K562 (cell line): ENCODE data around the gene NLRP12. TPM values are rescaled to one million over a fixed set of nuclear protein-coding genes. Genes with fewer than 3 reads are reported as not detected.
A peak's percentile ranks its signal among the peaks of the same experiment; 100 is the strongest.

Experiments used
- ATAC-seq: fragments of 200-7000 bp; cut with Tn5 transposase; 3 replicates; pipeline ENCODE4 v1.9.1; 2020; ENCODE audit warnings: moderate library complexity
- BruUV-seq: library from RNA; stranded (reverse); fragments of 400-500 nt; replicated peaks from 2 replicates; lab custom pipeline; 2021; lab: Mats Ljungman, UMichigan
- CTCF ChIA-PET: fragments of 300-600 bp; formaldehyde crosslinking; extraction: SDS; loops from one replicate; lab custom pipeline; 2021; ENCODE audit warnings: low intra/inter-chr PET ratio; lab: Yijun Ruan, JAX
- POLR2A ChIA-PET: fragments of 300-600, 350-650 bp; sonication (Branson Sonifier 250); formaldehyde crosslinking; extraction: SDS; loops from one replicate; lab custom pipeline; 2021; ENCODE audit warnings: antibody characterized with exemption, inconsistent platforms; lab: Yijun Ruan, JAX
- DNase-seq, 4 experiments: peaks; one replicate each; pipeline versions ENCODE4 v3.0.0 to v3.0.0-alpha.2; 2011 to 2018; ENCODE audit warnings: low spot score in 3 of 4, mixed read lengths in 3 of 4; ENCODE audit errors: extremely low read depth in 1 of 4
- FAIRE-seq: peaks from 2 replicates; lab custom pipeline; 2011; peaks lifted over from hg19 to GRCh38; lab: Jason Lieb, UNC
- H2AFZ ChIP-seq: 2 replicates; pipeline ENCODE4 v1.6.0; 2011; ENCODE audit warnings: low read depth, low read length, control low read depth, inconsistent platforms
- H3K27ac ChIP-seq: fragments of 200-600 bp; 3 replicates; pipeline ENCODE4 v1.8.0; 2011; ENCODE audit warnings: low read depth, mild to moderate bottlenecking, control low read depth, inconsistent platforms, low read length, moderate library complexity, mixed read lengths; ENCODE audit errors: extremely low read depth
- H3K27me3 ChIP-seq, 2 experiments: fragments of 300-600 bp in 1 of 2; 2 replicates in 1 of 2; 3 replicates in 1 of 2; pipeline versions ENCODE4 v1.6.0 to v1.8.0; 2011; ENCODE audit warnings: inconsistent platforms in 2 of 2, low read length in 2 of 2, mild to moderate bottlenecking in 1 of 2, mixed read lengths in 1 of 2, moderate library complexity in 1 of 2; ENCODE audit not compliant: control insufficient read depth in 2 of 2, insufficient read depth in 2 of 2
- H3K36me3 ChIP-seq: fragments of 300-600 bp; 3 replicates; pipeline ENCODE4 v1.8.0; 2011; ENCODE audit warnings: mild to moderate bottlenecking, low read length, inconsistent platforms; ENCODE audit not compliant: control insufficient read depth, insufficient read depth
- H3K4me1 ChIP-seq, 2 experiments: fragments of 200-600 bp in 1 of 2; replicated peaks in 1 of 2; 2 replicates in 1 of 2; 3 replicates in 1 of 2; pipeline versions ENCODE4 v1.5.1 to v1.8.0; 2011; ENCODE audit warnings: inconsistent platforms in 2 of 2, low read length in 2 of 2, mild to moderate bottlenecking in 1 of 2, mixed read lengths in 1 of 2, moderate library complexity in 1 of 2; ENCODE audit not compliant: control insufficient read depth in 2 of 2, insufficient read depth in 2 of 2
- H3K4me2 ChIP-seq: 2 replicates; pipeline ENCODE4 v1.6.1; 2011; ENCODE audit warnings: low read length, control low read depth, inconsistent platforms, mixed read lengths; ENCODE audit not compliant: insufficient read depth
- H3K4me3 ChIP-seq: fragments of 200-600 bp; sonication (generic), shearing (Covaris generic); 2 replicates; pipeline ENCODE4 v1.5.1; 2016; ENCODE audit warnings: control low read depth, inconsistent platforms
- H3K79me2 ChIP-seq: fragments of 200-600 bp; 3 replicates; pipeline ENCODE4 v1.8.0; 2011; ENCODE audit warnings: low read length, inconsistent platforms; ENCODE audit not compliant: control insufficient read depth, insufficient read depth
- H3K9ac ChIP-seq, 2 experiments: 2 replicates each; pipeline versions ENCODE4 v1.6.0 to v1.6.1; 2011; ENCODE audit warnings: low read depth in 2 of 2, low read length in 2 of 2, control low read depth in 1 of 2, inconsistent platforms in 1 of 2, mild to moderate bottlenecking in 1 of 2, mixed read lengths in 1 of 2; ENCODE audit not compliant: insufficient read depth in 1 of 2
- H3K9me1 ChIP-seq: one replicate; pipeline ENCODE4 v1.6.0; 2011; ENCODE audit warnings: inconsistent platforms, mild to moderate bottlenecking, low read length, moderate library complexity; ENCODE audit not compliant: control insufficient read depth, insufficient read depth
- H3K9me3 ChIP-seq: replicated peaks from 2 replicates; pipeline ENCODE4 v1.5.1; 2011; ENCODE audit warnings: low read depth, low read length, inconsistent platforms; ENCODE audit not compliant: control insufficient read depth, insufficient read depth
- H4K20me1 ChIP-seq: replicated peaks from 2 replicates; pipeline ENCODE4 v1.6.1; 2011; ENCODE audit warnings: low read length, inconsistent platforms, mixed read lengths; ENCODE audit not compliant: control insufficient read depth, insufficient read depth
- ELF2 ChIP-seq: fragments of 250-450 bp; sonication (Bioruptor Pico); IDR thresholded peaks from 2 replicates; pipeline ENCODE4 v1.5.0; 2021; ENCODE audit warnings: mild to moderate bottlenecking
- HEY1 ChIP-seq: fragments of 250-450 bp; sonication (Bioruptor Pico); IDR thresholded peaks from 2 replicates; pipeline ENCODE4 v1.5.0; 2020; ENCODE audit warnings: mild to moderate bottlenecking, moderate library complexity, borderline replicate concordance
- NFIX ChIP-seq: fragments of 250-450 bp; sonication (Bioruptor Pico); IDR thresholded peaks from 2 replicates; pipeline ENCODE4 v1.4.0; 2020; ENCODE audit warnings: low read depth, mild to moderate bottlenecking, moderate library complexity
- SRF ChIP-seq, 2 experiments: fragments of 250-450, 450-650 bp in 1 of 2; sonication (Bioruptor Pico) in 1 of 2; sonication (generic) in 1 of 2; formaldehyde crosslinking; IDR thresholded peaks; 2 replicates each; pipeline versions ENCODE4 v1.5.0 to v1.5.1; 2020 to 2022; ENCODE audit warnings: mild to moderate bottlenecking in 1 of 2, missing genetic modification reagents in 1 of 2
- ZFP36 ChIP-seq: fragments of 150-350 bp; IDR thresholded peaks from 2 replicates; pipeline ENCODE4 v1.6.1; 2018; ENCODE audit warnings: low read length, low read depth; ENCODE audit not compliant: partially characterized antibody
- ZNF23 ChIP-seq: fragments of 250-450 bp; sonication (Bioruptor Pico); IDR thresholded peaks from 2 replicates; pipeline ENCODE4 v1.4.0; 2020; ENCODE audit warnings: mild to moderate bottlenecking
- ZNF311 ChIP-seq: fragments of 250-450 bp; sonication (Bioruptor Pico); IDR thresholded peaks from 2 replicates; pipeline ENCODE4 v1.4.0; 2020; ENCODE audit warnings: mild to moderate bottlenecking, moderate library complexity
- ZNF507 ChIP-seq: conservative IDR thresholded peaks from 2 replicates; pipeline ENCODE4 v1.6.1; 2017; ENCODE audit warnings: missing genetic modification characterization, missing compliant biosample characterization
- WGBS: fragments of 100-300 bp; shearing (Covaris generic); methylation state at CpG from one replicate; pipeline ENCODE4 v1.1.6; 2016; ENCODE audit warnings: low coverage, mixed read lengths; ENCODE audit not compliant: insufficient coverage; ENCODE audit errors: missing lambda C conversion rate; 5-methylcytosine and 5-hydroxymethylcytosine counted together
- in situ Hi-C: fragments of 300-500 bp; cut with MboI; formaldehyde crosslinking; loops from 4 replicates; pipeline ENCODE4 v1.15.0; 2018; ENCODE audit warnings: inconsistent platforms, mixed read lengths
- intact Hi-C: fragments of 100-400 bp; cut with micrococcal nuclease; formaldehyde crosslinking; loops from 2 replicates; pipeline ENCODE4 v1.14.2; 2022
- polyA plus RNA-seq, 8 experiments: library from polyadenylated mRNA; depleted of rRNA in 4 of 8; stranded (reverse) in 5 of 8; unstranded in 3 of 8; fragments of >200 nt; fragmentation: Nextera tagmentation in 2 of 8; fragmentation: Illumina TruSeq in 1 of 8; extraction: Ambion mirVana in 2 of 8; extraction: Trizol in 1 of 8; gene quantifications; 2 replicates each; pipeline versions ENCODE4 v1.2.1 to v1.2.3, GENCODE V29; 2011 to 2014; ENCODE audit warnings: inconsistent platforms in 1 of 8, missing spikeins in 1 of 8
- total RNA-seq, 7 experiments: library from RNA; depleted of rRNA in 6 of 7; stranded (reverse); fragments of >200 nt in 6 of 7; fragmentation: Illumina TruSeq in 2 of 7; extraction: Trizol in 2 of 7; gene quantifications; 2 replicates each; pipeline versions ENCODE4 v1.2.1 to v1.2.3, GENCODE V29; 2011 to 2021; ENCODE audit warnings: low replicate concordance in 1 of 7
- TF ChIP-seq, protein P1 (sequence below): fragments of 250-450 bp; sonication (Bioruptor Pico); IDR thresholded peaks from 2 replicates; pipeline ENCODE4 v1.5.0; 2021; ENCODE audit warnings: mild to moderate bottlenecking, moderate library complexity
- TF ChIP-seq, protein P2 (sequence below): fragments of 250-450 bp; sonication (Bioruptor Pico); IDR thresholded peaks from 2 replicates; pipeline ENCODE4 v1.8.0; 2021; ENCODE audit warnings: borderline replicate concordance, mild to moderate bottlenecking, moderate library complexity; ENCODE audit not compliant: poor library complexity, severe bottlenecking

The NLRP12 gene
- total and polyA plus RNA-seq, 9 of the 15 experiments (the other 6 are each of a cell fraction or from before 2014, with no cell fraction given) = not detected

DNA sequence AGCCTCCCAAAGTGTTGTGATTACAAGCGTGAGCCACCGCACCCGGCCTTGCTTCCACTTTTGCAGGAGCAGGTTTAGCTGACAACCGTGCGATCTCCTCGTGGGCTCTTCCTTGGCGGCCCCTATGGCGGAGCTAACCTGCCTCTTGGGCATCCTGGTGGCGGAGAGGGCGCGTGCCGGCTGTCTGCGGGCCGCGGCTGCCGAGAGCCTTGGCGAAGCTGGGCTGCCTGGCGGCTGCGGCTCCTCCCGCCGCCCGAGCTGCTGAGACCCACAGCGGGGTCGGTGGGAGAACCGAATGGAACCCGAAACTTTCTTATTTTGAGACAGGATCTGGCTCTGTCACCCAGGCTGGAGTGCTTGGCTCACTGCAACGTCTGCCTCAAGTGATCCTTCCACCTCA, 55.7 kb downstream of the NLRP12 start:
- Histone ChIP-seq H3K27me3 (no peaks in the 10 kb centered on the region), H3K9me1 (no peaks in the 10 kb centered on the region), H3K4me1 (peaks cover 5 to 11% of the 10 kb centered on the region in 2 experiments; a peak in 4 of 5 replicates), H3K4me2 (peak overlapping the region; percentile 33; the same call in 1 of the 2 replicates), H2AFZ (no peak overlapping the region), H3K4me3 (no peak overlapping the region), H3K9me3 (no peaks in the 10 kb centered on the region), H3K9ac (no peak overlapping the region), H3K79me2 (no peaks in the 10 kb centered on the region), H4K20me1 (no peaks in the 10 kb centered on the region), H3K36me3 (no peaks in the 10 kb centered on the region), H3K27ac (peak overlapping the region; percentile 64; the same call in 2 of the 3 replicates)
- POLR2A ChIA-PET = no interaction called here
- intact Hi-C loops = no loop called here
- CTCF ChIA-PET = interaction anchor here (1.1 kb wide), 1 partner anchor 29 kb away, joined by 4 read pairs; no protein-coding TSS in a partner anchor
- no TSS peak for BruUV-seq
- DNase-seq = no peak
- no peak for FAIRE-seq
- ATAC-seq = peak; percentile 32; the same call in 1 of the 3 replicates
- in situ Hi-C loops = no loop called here
- 64% methylated on average over 15 of the region's 27 CpGs for WGBS
- TF ChIP-seq ZNF23 (CRISPR knock-in tag) (no peak), SRF (CRISPR knock-in tag; IDR thresholded peaks at IDR 0.05) (no peak), ZFP36 (no peak), HEY1 (CRISPR knock-in tag) (no peak), ELF2 (no peak), ZNF507 (tag) (no peak), NFIX (CRISPR knock-in tag) (no peak), ZNF311 (CRISPR knock-in tag) (no peak)
- TF ChIP-seq, protein P1, sequence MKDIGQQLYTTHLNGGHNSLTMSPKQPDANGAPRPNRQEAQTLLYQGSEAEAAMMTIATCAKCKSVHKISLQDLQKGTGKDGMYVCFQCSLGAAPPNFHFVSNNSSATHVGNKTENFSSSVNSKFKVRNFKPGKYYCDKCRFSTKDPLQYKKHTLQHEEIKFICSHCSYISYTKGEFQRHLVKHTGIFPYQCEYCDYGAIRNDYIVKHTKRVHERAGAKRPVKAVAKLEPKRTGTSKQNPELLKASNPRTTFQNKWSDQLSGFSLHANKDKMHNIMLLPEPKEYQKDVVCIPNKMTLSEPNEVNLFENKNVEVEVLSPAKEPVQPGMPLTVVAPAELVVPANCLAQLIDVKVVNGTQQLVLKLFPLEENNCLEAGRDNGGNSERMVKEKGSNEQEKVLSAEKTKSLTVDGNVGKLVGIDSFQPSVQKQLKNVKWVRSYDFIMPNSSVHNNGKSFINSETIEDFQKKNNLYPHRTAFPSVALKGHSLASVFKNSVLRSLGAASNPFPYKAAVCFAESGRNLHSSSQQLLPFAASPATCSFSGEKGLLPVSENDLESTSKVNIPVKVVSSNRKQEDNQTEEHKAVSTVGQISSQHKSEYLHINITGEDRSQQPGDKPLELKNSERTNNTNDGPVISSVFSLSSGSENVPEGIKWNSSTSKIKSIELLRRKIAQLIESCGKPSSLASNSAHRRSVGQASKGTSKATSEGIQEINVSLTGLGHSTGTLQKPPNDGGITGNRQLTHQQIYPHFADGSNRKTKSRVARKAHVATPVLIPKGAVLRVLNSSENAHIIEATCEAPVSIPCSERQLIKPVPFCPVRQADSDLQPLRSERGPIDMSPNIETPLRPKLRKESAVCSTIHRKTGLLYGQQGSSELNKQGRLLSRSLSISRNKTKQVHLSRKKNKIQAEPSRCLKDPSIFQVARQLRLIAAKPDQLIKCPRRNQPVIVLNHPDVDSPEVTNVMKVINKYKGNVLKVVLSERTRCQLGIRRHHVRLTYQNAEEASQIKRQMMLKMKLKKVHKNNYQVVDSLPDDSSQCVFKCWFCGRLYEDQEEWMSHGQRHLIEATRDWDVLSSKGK (CRISPR knock-in tag) = no peak
- TF ChIP-seq, protein P2, sequence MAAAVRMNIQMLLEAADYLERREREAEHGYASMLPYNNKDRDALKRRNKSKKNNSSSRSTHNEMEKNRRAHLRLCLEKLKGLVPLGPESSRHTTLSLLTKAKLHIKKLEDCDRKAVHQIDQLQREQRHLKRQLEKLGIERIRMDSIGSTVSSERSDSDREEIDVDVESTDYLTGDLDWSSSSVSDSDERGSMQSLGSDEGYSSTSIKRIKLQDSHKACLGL (CRISPR knock-in tag) = no peak
